Measurements from ENCODE around the gene CFAP97D1.

CFAP97D1 gene

GRCh38 chr17:43780135-43780534 is at the start of gene CFAP97D1:
Gene CFAP97D1, plus strand, starts transcription at chr17:43780435. Its CDS starts 28 bp downstream, at chr17:43780463.
- no peak for DNase-seq (ENCODE audit: low spot score)

GRCh38 chr17:43732958-43733357 is 47.3 kb upstream of the CFAP97D1 start:
- no peak for DNase-seq (ENCODE audit: low spot score)

GRCh38 chr17:43733956-43734355 is 46.3 kb upstream of the CFAP97D1 start:
- no peak for DNase-seq (ENCODE audit: low spot score)

- DNase-seq (ENCODE audit: low spot score) = peak; percentile 33
Observed at GRCh38 chr17:43734376-43734775, 45.9 kb upstream of the CFAP97D1 start.

- no peak for DNase-seq (ENCODE audit: low spot score)
Observed at GRCh38 chr17:43736389-43736788, 43.8 kb upstream of the CFAP97D1 start.

GRCh38 chr17:43737722-43738121 is 42.5 kb upstream of the CFAP97D1 start:
- no peak for DNase-seq (ENCODE audit: low spot score)

GRCh38 chr17:43740541-43740940 is 39.7 kb upstream of the CFAP97D1 start:
- DNase-seq (ENCODE audit: low spot score) = no peak

- no peak for DNase-seq (ENCODE audit: low spot score)
Observed at GRCh38 chr17:43741636-43742035, 38.6 kb upstream of the CFAP97D1 start.

GRCh38 chr17:43745541-43745940 is 34.7 kb upstream of the CFAP97D1 start:
- DNase-seq (ENCODE audit: low spot score) = no peak

- DNase-seq (ENCODE audit: low spot score) = no peak
Observed at GRCh38 chr17:43750153-43750552, 30.1 kb upstream of the CFAP97D1 start.

- DNase-seq (ENCODE audit: low spot score) = no peak
Observed at GRCh38 chr17:43753493-43754129, 26.6 kb upstream of the CFAP97D1 start.

GRCh38 chr17:43754947-43755346 is 25.3 kb upstream of the CFAP97D1 start:
- DNase-seq (ENCODE audit: low spot score) = no peak

GRCh38 chr17:43755389-43755875 is 24.8 kb upstream of the CFAP97D1 start:
- DNase-seq (ENCODE audit: low spot score) = no peak

- DNase-seq (ENCODE audit: low spot score) = no peak
Observed at GRCh38 chr17:43756201-43756600, 24.0 kb upstream of the CFAP97D1 start.

GRCh38 chr17:43757171-43757660 is 23.0 kb upstream of the CFAP97D1 start:
- DNase-seq (ENCODE audit: low spot score) = no peak

GRCh38 chr17:43758086-43758485 is 22.1 kb upstream of the CFAP97D1 start:
- no peak for DNase-seq (ENCODE audit: low spot score)

- DNase-seq (ENCODE audit: low spot score) = no peak
Observed at GRCh38 chr17:43758497-43759174, 21.6 kb upstream of the CFAP97D1 start, which contains the start of gene SOST. Gene SOST, minus strand, starts transcription at chr17:43758791. Its CDS starts 50 bp downstream, at chr17:43758741.

- DNase-seq (ENCODE audit: low spot score) = no peak
Observed at GRCh38 chr17:43759836-43760235, 20.4 kb upstream of the CFAP97D1 start.

GRCh38 chr17:43760254-43760852 is 19.9 kb upstream of the CFAP97D1 start:
- DNase-seq (ENCODE audit: low spot score) = peak; percentile 95

- DNase-seq (ENCODE audit: low spot score) = peak; percentile 80
Observed at GRCh38 chr17:43766413-43767052, 13.7 kb upstream of the CFAP97D1 start.

GRCh38 chr17:43767053-43767712 is 13.1 kb upstream of the CFAP97D1 start:
- no peak for DNase-seq (ENCODE audit: low spot score)

- no peak for DNase-seq (ENCODE audit: low spot score)
Observed at GRCh38 chr17:43767713-43768059, 12.5 kb upstream of the CFAP97D1 start.

Data from Ammon's horn (tissue), 1 donor.